OCI-LY7 (cell line): Measurements from ENCODE around the gene AKT1.

Source experiments
- CTCF ChIP-seq: fragments of 200-600 bp; sonication (generic); conservative IDR thresholded peaks from 2 replicates; pipeline ENCODE4 v1.5.1; 2014; ENCODE audit warnings: mild to moderate bottlenecking, antibody characterized with exemption, low read length, moderate library complexity, mixed read lengths
- EZH2phosphoT487 ChIP-seq: fragments of 200-600 bp; sonication (generic); IDR thresholded peaks from 2 replicates; pipeline ENCODE4 v1.6.1; 2018; ENCODE audit warnings: low read depth, borderline replicate concordance, mild to moderate bottlenecking, mixed run types, antibody characterized with exemption, low read length, moderate library complexity, mixed read lengths

- no peak for TF ChIP-seq CTCF
- no peak for TF ChIP-seq EZH2phosphoT487
Observed at GRCh38 chr14:104730487-104730886, 65.1 kb downstream of the AKT1 start.
